GM12878 (cell line): ENCODE data around the gene ABHD14A. TPM values are rescaled to one million over a fixed set of nuclear protein-coding genes. Genes with fewer than 3 reads are reported as not detected.
A peak's percentile ranks its signal among the peaks of the same experiment; 100 is the strongest.

ENCODE experiments used
- CHD2 ChIP-seq: IDR thresholded peaks from 2 replicates; pipeline ENCODE4 v1.6.1; 2011; ENCODE audit warnings: low read depth, low read length, improper control_type of control experiment, borderline replicate concordance
- CUX1 ChIP-seq: IDR thresholded peaks from 2 replicates; pipeline ENCODE4 v1.6.1; 2012; ENCODE audit warnings: improper control_type of control experiment, low read depth, low read length; ENCODE audit not compliant: insufficient replicate concordance
- LARP7 ChIP-seq: fragments of 450-650 bp; IDR thresholded peaks from 2 replicates; pipeline ENCODE4 v1.6.1; 2017; ENCODE audit warnings: mild to moderate bottlenecking
- WRNIP1 ChIP-seq: IDR thresholded peaks from 2 replicates; pipeline ENCODE4 v1.6.1; 2011; ENCODE audit warnings: low read depth, low read length, improper control_type of control experiment, borderline replicate concordance
- polyA plus RNA-seq, 11 experiments: library from polyadenylated mRNA; depleted of rRNA in 4 of 11; unstranded in 6 of 11; stranded (reverse) in 5 of 11; fragments of >200 nt; fragmentation: Nextera tagmentation in 4 of 11; fragmentation: Illumina TruSeq in 1 of 11; extraction: Ambion mirVana in 4 of 11; extraction: Trizol in 1 of 11; gene quantifications; 1 replicate in 1 of 11; 2 replicates in 10 of 11; pipeline versions ENCODE4 v1.2.1 to v1.2.3, GENCODE V29; 2011 to 2016; ENCODE audit warnings: inconsistent platforms in 2 of 11, missing spikeins in 2 of 11, low read depth in 1 of 11
- total RNA-seq, 4 experiments: library from RNA; depleted of rRNA in 3 of 4; stranded (reverse); fragments of >200 nt in 3 of 4; fragmentation: Illumina TruSeq in 1 of 4; extraction: Trizol in 1 of 4; gene quantifications; 2 replicates each; pipeline versions ENCODE4 v1.2.1 to v1.2.3, GENCODE V29; 2013 to 2021

ABHD14A gene
- total and polyA plus RNA-seq, 10 of the 15 experiments (the other 5 are each of a cell fraction or from before 2014, with no cell fraction given) = 1.2 to 27.0 (median 7.9) TPM

DNA sequence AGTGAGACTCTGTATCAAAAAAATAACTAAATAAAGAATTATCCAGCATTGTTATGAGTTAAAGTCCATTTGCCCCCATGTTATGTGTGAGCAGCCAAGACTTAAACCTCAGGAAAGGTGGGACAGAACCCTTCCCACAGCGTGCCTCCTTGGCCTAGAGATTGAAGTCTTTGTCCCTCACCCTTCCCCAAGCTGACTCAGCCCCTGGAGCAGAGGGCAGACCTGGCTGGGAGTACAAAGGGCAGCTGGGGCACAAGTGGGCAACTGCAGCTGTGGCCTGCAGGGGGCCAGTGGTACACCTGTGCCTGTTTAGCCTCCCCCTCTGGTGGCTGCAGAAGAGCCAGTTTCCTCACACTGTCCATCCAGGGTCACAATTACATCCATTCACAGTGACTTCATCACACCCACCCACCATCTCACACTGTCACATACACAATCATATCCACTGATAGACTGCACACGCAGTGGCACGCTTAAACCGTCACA lies 7.5 kb downstream of the ABHD14A start (continued):
- TF ChIP-seq CUX1 = no peak
- TF ChIP-seq CHD2 = 0 out of 2 replicates have a peak, but pooled peaks have one; percentile 26
- TF ChIP-seq LARP7 = 0 out of 2 replicates have a peak, but pooled peaks have one; percentile 10
- TF ChIP-seq WRNIP1 = 0 out of 2 replicates have a peak, but pooled peaks have one; percentile 49
